NCI-H2227 (cell line): ENCODE results near the gene LIMA1.
"Not testable (repeated sequence)": the region's sequence is repeated elsewhere in the genome, so short reads cannot be mapped to it uniquely, and the experiment has no call there.

Experiments
- DNase-seq: peaks from one replicate; lab custom pipeline; 2025; ENCODE audit not compliant: unreplicated experiment; lab: John Stamatoyannopoulos, UW

LIMA1 gene

DNA sequence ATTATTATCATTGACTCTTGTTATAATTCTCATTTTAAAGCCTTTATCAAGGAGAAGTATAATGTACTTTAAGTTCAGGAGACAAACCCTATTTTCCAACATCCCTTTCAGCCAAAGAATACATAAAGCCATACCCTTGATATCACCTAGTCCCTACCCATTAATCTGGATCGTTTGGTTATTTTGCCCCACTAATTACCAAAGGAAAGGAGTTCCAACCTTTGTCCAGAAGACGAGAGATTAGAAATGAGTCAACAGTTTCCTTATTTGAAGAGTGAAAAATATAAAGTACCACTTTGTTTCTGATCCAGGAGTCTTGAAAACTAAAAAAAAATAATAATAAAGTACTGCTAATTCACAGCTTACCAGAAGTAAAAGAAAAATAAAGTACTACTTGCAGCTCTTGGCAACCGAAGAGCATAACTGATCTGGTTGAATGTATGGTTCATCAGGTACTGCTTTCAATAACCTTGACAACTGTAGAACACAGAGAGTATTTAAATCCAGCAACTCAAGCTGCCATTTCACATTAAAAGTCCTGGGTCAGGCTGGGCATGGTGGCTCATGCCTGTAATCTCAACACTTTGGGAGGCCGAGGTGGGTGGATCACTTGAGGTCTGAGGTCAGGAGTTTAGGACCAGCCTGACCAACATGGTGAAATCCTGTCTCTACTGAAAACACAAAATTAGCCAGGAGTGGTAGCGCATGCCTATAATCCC lies 33.7 kb downstream of the LIMA1 start:
- DNase-seq = no peak

DNA sequence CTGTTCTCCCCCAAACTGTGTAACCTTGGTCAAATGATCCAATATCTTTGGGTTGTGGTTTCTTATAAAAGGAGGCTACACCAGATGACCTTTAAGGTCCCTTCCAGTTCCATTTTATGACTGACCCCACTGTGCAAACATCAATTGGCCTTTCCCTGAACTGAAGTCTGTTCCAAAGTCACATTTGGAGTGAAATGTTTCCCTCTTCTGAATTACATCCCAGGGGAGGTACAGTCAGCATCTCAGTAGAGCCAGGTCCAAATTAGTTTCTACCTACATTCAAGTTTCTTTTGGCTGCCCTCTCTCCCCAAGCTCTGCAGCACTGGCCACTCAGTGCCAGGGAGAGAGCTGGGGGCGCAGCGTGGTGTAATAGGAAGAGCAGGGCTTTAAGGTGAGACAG lies 34.4 kb downstream of the LIMA1 start:
- no peak for DNase-seq

DNA sequence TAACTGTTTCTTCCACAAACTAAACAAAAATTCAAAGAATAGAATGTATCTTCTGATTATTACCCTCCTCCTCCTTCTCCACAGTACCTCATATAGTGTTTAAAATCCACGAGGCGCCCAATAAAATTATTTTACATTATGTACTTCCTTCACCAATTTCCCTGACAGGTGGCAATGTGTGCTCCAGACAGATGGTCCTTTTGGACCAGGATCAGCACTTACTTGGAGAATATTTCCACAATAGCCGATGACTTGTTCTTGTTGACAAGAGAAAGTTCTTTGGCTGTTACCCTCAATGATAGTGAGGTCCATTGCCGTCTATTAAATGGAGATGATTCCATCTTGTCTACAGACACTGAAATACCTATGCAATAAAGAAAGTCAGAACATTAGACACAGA lies 34.9 kb downstream of the LIMA1 start:
- no peak for DNase-seq

- DNase-seq = not testable (repeated sequence)
These were observed 35.7 kb downstream of the LIMA1 start for GRCh38 chr12:50247665-50248064.

- DNase-seq = no peak
These were observed 36.3 kb downstream of the LIMA1 start for GRCh38 chr12:50246873-50247612.

DNA sequence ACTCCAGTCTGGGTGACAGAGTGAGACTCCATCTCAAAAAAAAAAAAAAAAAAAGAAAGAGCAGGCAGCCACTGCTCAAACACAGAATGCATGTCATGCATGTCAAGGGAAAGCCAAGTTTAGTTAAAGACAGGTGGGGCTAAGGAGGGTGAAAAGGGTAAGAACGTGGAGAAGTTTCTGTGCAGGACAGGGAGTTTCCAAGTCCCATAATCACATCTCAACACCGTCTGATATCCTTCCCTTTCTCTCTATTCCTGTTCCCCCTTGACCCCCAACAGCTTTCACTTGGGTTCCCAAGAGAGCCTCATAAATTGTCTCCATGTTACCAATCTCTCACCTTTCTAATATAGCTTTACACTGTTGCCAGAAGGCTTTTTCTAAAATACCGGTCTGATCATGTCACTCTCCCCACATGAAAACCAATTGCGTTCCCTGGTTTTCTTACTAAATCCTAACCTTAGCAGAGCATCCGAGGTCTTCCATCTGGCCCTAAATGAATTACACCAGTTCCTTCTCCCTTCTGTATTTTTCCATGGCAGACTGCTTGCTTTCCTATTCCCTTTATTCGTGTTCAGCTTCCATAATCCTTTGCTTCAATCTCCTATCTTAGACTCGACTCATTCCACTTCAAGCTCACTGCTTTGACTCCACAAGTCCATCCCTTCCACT lies 37.0 kb downstream of the LIMA1 start:
- DNase-seq = no peak

DNA sequence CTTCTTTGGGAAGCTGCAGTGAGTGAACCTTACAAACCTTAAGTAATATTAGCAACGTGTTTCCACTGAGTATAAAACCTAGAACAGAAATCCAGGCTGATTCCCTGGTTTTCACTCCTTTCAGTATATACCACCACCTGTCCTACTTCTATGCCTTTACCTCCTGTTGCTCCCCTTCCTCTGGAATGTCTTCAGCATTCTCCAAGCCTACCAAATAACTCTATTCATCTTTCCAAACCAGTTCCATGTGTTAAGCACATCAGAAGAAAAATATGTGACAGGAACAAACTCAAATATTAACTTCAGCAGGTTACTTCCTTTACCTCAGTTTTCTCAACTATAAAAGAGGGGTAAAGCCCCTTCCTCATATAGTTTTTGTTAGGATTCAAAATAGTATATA lies 39.8 kb downstream of the LIMA1 start:
- no peak for DNase-seq

GRCh38 chr12:50242751-50243191 lies 40.5 kb downstream of the LIMA1 start:
- DNase-seq = no peak

DNA sequence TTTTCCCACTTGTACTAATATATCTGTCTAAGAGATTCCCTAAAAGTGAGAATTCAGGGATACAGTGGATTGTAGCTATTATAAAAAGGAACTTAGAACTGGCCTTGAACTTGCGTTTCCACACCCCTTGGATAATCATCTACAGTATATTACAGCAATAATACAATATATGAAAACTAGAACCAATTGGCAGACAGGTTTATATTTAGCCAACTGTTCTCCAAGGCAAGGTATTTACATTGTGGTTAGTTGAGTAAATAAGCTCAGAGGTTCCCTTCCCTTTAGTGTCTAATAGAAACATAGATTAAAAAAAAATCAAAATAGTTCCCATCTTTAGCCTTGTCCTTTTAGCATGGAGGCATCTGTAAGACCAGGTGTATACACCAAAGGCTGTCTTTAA lies 42.1 kb downstream of the LIMA1 start:
- DNase-seq = no peak

DNA sequence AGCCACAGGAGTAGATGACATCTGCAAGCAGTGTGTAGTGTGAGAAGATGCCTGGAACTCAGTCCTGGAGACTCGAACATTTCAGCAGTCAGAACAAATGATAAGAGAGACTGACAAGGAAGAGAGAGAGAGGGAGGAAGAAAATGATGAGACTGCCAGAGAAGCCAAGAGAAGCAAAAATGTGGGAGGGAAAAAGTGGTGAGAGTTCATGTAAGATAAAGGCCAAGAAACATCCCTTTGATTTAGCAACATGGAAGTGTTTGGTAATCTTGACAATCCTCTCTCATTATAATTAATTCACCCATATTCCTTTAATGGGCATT lies 42.6 kb downstream of the LIMA1 start:
- no peak for DNase-seq

- no peak for DNase-seq
These were observed 43.1 kb downstream of the LIMA1 start for GRCh38 chr12:50240096-50240791.

DNA sequence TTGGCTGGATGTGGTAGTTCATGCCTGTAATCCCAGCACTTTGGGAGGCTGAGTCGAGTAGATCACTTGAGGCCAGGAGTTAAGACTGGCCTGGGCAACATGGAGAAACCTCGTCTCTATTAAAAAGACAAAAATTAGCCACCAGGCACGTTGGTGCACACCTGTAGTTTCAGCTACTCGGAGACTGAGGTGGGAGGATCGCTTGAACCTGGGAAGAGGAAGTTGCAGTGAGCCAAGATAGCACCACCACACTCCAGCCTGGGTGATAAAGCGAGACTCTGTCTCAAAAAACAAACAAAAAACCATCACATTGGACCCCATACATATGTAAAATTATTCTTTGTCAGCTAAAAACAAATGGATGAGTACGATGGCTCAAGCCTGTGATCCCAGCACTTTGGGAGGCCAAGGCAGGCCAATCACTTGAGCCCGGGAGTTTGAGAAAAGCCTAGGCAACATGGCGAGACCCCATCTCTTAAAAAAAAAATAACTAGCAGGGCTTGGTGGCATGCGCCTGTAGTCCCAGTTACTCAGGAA lies 43.9 kb downstream of the LIMA1 start:
- DNase-seq = no peak

DNA sequence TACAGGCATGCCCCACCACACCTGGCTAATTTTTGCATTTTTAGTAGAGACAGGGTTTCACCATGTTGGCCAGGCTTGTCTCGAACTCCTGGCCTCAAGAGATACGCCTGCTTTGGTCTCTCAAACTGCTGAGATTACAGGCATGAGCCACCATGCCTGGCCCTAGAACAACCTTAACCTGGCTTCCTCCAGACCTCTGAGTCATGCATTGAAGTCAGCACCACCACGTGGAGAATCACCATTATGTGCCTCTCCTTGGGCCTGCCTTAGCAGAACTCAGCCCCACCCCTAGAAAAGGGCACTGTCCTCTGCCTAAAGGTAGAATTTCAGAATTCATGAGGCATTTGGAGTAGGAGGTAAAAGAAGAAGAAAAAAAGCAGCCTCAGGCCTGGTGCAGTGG lies 49.0 kb downstream of the LIMA1 start:
- DNase-seq = no peak

- DNase-seq = no peak
These were observed 50.5 kb downstream of the LIMA1 start for GRCh38 chr12:50232771-50233209.

DNA sequence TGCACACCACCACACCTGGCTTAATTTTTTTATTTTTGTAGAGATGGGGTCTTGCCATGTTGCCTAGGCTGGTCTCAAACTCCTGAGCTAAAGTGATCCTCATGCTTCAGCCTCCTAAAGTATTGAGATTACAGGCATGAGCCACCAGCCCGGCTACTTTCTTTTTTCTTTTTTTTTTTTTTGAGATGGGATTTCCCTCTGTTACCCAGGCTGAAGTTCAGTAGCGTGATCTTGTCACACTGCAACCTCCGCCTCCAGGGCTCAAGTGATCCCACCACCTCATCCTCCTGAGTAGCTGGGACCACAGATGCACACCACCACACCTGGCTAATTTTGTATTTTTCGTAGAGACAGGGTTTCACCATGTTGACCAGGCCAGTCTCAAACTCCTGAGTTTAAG lies 51.1 kb downstream of the LIMA1 start:
- no peak for DNase-seq

GRCh38 chr12:50231346-50231745 lies 52.0 kb downstream of the LIMA1 start:
- no peak for DNase-seq

DNA sequence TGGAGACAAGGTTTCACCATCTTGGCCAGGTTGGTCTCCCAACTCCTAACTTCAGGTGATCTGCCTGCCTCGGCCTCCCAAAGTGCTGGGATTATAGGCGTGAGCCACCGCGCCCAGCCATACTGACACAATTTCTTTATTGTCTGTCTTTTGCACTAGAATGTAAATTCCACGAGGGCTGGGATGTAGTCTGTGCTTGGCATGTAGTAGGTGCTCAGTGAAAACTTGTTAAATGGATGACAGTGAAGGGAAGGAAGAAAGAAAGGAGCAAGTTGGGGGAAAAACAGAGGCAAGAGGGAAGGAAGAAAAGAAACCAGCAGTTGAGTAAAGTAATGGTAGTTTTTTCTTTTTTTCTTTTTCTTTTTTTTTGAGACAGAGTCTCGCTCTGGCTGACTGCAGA lies 53.1 kb downstream of the LIMA1 start:
- DNase-seq = no peak

DNA sequence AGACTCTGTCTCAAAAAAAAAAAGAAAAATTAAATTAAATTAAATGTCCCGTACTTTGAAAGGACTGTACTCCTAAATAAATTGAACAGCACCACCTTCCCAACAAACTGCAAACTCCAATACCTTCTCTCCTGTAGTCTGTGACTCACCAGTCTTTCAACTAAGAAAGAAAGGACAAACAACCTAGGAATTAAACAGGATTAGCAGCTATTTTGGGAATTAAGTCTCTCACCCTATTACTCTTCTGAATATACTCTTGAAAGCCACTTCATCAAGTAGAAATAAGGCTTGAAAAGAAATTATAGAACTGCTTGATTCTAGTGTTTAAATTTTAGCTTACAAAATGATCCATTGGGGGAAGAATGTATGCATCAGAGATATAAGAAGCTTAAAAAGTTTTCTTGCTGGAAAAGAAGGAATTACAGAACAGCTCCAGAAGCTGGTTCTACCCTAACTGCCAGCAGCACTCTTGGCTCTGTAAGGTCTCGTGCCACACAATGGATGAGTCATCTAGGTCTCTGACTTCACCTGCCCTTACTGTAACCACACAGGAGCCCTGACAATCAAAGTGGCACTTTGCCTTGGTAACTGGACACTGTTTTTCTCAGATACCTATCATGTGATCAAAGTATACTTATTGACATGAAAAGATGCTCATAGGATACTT lies 59.2 kb downstream of the LIMA1 start:
- DNase-seq = peak; percentile 20

DNA sequence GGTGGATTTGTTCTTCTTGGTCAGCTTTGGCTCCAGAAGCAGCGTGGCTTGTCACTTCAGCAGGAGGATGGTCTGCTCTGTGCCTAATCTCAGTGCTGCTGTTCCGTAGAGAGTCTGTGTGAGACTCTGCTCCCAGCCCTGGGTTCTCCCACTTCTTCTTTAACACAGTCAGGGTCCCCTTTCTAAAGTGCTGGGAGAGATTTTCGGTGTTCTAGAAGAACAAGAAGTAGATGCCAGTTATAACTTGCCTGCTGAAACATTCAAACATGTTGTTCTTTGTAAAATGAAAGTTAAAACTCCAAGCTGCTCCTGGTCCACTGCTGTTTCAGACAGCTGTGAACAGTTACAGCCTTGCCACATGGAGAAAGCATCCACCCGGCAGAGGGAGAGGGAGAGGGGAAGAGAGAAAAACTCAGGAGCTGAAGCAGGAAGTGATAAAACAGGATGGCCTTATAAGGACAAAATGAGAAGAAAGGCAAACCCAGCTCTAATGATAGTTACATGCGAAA lies 61.0 kb downstream of the LIMA1 start:
- DNase-seq = peak; percentile 59

GRCh38 chr12:50221228-50222008 lies 61.9 kb downstream of the LIMA1 start:
- DNase-seq = peak; percentile 15
